Stimulated activated CD8-positive, alpha-beta memory T cell treated with anti-CD3 and anti-CD28 coated beads, Interleukin-2, amount 100 ng/mL, for 48 hours (primary cell): ENCODE measurements around the gene RABEPK.
"Not testable (repeated sequence)": the region's sequence is repeated elsewhere in the genome, so short reads cannot be mapped to it uniquely, and the experiment has no call there.

Experiments used
- DNase-seq, 2 donors: peaks; one replicate each; pipeline ENCODE4 v3.0.0-alpha.2; 2020; ENCODE audit warnings: low read depth in 2 of 2

The RABEPK gene

DNA sequence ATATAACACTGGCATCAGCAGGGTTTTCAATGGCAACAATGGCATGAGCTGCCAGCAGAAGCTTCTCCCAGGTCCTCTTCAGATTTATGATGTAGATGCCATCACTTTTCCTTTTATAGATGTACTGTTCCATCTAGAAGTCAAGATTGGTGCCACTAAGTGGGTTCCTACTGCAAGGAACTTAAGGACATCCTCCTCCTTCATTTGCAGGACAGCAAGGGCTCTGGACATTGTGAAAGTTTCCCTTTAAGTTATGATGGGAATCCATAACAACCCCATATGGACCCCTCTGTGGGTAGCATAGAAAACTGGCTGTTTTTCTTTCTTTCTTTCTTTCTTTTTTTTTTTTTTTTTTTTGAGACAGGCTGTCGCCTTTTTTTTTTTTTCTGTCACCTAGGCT is 4.8 kb upstream of the RABEPK start:
- DNase-seq, result not testable (repeated sequence)

- no peak for DNase-seq
Measured at GRCh38 chr9:125202846-125203618, 2.7 kb downstream of the RABEPK start.

DNA sequence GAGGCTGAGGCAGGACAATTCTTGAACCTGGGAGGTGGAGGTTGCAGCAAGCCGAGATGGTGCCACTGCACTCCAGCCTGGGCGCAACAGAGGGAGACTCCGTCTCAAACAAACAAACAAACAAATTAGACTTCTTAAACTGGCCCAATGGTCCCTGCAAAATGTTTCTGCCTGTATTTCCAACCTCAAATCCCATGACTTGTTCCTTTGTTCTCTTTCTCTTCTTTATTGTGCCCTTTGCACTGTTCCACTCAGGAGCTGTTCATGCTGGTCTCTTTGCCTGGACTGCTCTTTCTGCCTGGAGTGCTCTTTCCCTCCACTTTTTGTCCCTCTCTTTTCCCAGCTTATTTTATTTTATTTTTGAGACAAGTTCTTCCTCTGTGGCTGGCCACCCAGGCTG is 4.1 kb downstream of the RABEPK start:
- DNase-seq, result no peak

DNA sequence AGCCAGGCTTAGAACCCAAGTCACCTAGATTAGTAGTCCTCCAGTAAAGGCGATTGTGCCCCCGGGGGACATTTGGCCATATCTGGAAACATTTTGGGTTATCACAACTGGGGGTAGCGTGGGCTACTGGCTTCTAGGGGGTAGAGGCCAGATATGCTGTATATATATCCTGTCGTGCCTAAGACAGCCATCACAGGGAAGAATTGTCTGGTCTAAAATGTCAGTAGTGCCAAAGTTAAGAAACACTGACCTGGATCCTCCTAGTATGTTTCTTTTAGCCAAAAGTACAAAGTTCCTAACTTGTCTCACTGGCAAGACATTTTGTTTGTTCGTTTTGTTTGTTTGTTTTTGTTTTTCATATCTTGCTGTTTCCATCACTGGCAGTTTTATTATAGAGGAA is 13.8 kb downstream of the RABEPK start:
- DNase-seq, result no peak

DNA sequence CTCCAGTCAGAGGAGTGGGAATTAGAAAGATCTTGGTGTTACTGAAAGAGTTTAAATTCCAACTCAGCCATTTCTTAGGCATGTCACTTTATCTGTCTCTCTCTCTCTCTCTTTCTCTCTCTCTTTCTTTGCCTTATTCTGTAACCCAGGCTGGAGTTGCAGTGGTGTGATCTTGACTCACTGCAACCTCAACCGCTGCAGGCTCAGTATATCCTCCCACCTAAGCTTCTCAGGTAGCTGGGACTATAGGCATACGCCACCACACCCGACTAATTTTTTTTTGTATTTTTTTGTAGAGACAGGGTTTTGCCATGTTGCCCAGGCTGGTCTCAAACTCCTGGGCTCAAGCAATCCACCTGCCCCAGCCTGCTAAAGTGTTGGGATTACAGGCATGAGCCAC is 18.3 kb downstream of the RABEPK start:
- no peak for DNase-seq

GRCh38 chr9:125224858-125225257 is 24.5 kb downstream of the RABEPK start:
- not testable (repeated sequence) for DNase-seq

GRCh38 chr9:125227761-125228160 is 27.4 kb downstream of the RABEPK start:
- DNase-seq, result no peak

GRCh38 chr9:125233678-125234077 is 33.3 kb downstream of the RABEPK start:
- no peak for DNase-seq

DNA sequence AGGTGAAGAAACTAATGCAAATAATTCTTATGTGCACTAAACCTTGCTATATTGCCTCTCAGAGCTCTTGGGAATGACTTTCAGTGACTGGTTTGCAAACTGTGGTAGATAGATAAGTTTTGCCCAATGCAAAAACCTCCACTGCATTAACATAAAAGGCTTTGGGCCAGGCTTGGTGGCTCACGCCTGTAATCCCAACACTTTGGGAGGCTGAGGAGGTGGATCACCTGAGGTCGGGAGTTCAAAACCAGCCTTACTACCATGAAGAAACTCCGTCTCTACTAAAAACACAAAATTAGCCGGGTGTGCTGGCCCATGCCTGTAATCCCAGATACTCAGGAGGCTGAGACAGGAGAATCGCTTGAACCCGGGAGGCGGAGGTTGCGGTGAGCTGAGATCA is 33.8 kb downstream of the RABEPK start:
- not testable (repeated sequence) for DNase-seq

GRCh38 chr9:125235804-125236519 is 35.6 kb downstream of the RABEPK start:
- DNase-seq, result no peak

DNA sequence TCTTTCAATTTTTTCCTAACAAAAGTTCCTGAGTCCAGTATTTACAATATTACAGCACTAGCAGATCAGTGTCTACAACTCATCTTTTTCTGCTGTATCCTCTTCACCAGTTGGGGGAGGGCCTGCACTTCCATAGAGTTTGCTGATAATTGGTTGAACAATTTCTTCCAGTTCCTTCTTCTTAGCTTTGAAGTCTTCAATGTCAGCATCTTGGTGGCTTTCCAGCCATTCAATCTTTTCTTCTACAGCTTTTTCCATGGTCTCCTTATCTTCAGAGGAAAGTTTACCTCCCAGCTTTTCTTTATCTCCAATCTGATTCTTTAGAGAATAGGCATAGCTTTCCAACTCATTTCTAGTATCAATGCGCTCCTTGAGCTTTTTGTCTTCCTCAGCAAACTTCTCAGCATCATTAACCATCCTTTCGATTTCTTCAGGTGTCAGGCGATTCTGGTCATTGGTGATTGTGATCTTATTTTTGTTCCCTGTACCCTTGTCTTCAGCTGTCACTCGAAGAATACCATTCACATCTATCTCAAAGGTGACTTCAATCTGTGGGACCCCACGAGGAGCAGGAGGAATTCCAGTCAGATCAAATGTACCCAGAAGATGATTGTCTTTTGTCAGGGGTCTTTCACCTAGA is 36.3 kb downstream of the RABEPK start:
- DNase-seq, result not testable (repeated sequence)

GRCh38 chr9:125238127-125238914 is 38.0 kb downstream of the RABEPK start:
- no peak for DNase-seq

GRCh38 chr9:125238915-125239446 is 38.6 kb downstream of the RABEPK start:
- DNase-seq, result no peak

DNA sequence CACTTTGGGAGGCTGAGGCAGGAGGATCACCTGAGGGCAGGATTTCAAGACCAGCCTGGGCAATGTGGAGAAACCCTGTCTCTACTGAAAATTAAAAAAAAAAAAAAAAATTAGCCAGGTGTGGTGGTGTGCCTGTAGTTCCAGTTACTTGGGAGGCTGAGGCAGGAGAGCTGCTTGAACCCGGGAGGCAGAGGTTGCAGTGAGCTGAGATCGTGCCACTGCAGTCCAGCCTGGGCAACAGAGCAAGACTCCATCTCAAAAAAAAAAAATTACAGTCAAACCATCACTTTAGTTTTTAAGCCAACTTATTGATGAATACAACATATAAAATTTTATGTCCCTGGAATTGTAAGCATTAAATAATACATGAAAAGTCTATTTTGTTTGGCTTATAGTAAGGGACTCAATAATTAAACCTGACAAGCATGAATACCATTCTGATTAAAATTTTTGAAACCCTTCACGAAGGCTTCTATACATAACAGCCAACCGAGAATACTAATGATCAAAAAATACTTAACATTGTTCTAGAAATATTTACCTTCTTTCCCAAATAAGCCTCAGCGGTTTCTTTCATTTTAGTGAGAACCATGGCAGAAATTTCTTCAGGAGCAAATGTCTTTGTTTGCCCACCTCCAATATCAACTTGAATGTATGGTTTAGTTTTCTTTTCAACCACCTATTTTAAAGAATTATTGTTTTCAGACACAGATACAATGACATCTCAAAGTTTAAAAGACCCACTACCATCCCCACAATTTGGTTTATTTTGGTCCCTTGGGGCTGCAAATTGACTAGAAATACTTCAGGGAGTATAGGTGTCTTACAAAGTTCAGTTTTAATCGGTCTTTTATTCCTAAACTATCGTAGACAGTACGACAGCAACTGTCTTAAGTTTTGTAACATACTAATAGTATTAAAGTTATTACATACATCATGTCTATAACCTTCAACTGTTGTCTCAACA is 39.6 kb downstream of the RABEPK start:
- DNase-seq, result no peak

- peak; percentile 7 to 22 for DNase-seq
Measured at GRCh38 chr9:125240649-125240999, 40.3 kb downstream of the RABEPK start.

DNA sequence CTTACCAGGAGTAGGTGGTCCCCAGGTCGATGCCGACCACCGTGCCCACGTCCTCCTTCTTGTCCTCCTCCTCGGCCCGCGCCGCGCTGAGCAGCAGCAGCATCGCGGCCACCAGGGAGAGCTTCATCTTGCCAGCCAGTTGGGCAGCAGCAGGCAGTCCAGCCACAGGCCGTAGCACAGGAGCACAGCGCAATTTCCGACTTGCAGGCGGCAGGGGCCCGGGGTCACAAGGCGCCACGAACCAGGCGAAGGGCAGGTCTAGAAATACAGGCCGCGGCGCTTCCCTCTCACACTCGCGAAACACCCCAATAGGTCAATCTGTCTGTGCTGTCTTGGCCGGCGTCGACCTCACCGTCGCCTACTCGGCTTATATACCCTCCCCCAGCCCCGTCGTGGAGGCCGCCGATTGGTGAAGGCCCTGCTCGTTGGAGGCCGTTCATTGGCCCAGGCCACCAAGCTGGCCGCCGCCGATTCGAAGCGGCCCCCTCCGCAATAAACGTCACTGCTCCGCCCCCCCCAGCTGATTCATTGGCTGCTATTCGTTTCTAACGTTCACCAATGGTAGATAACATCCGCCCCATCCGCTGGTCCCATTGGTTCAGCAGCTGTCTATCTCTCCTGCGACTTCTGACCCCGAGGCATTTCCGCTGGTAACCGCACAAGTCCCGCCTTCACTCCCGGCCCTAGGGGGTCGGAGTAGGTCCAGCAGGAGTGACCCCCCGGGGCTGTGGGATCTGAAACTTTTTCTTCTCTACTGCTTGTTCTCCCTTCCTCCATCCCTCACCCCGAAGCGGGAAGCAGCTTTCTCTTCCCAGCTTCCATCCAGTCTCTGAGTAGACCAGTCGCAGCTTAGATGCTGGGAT is 40.9 kb downstream of the RABEPK start, which contains the start of gene HSPA5:
HSPA5 (minus strand) TSS at position 344 of the 863 bp plus-strand sequence; CDS start at position 127, 217 bp downstream.
- peak; percentile 98 to 99 for DNase-seq

DNA sequence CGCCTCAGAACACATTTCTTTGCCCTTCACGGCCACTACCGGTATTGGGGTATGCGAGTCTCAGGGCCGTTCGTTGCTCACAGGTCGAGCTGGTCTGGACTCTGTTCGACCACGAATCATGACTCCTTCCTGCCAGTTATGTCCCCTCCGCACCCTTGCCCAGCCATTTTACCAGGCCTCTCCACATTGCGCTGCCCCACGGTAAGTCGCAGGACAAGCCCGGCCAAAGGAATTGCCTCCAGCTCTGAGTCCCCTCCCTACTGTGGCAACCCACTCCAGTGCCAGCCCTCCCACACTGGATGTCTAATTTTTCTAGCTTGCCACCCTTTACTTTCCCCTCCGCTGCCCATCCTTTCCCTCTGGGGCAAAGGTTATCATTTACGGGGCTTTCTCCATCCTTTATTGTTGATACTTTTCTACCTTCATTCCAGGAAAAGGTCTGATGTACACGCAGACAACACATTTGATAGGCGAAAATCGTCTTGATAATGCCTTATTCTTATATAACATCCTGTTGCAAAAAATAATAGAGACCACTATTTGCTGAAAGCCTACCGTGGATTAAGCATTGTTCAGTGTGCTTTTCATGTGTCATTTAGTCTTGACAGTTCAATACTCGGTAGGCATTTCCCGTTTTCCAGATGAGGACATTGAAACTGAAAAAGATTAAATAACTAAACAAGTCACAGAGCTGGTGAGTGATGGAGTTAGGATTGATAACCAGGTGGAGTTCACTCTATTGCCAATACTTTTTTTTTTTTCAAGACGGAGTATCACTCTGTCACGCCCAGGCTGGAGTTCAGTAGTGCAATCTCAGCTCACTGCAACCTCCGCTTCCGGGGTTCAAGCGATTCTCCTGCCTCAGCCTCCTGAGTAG is 41.8 kb downstream of the RABEPK start:
- DNase-seq, result no peak

DNA sequence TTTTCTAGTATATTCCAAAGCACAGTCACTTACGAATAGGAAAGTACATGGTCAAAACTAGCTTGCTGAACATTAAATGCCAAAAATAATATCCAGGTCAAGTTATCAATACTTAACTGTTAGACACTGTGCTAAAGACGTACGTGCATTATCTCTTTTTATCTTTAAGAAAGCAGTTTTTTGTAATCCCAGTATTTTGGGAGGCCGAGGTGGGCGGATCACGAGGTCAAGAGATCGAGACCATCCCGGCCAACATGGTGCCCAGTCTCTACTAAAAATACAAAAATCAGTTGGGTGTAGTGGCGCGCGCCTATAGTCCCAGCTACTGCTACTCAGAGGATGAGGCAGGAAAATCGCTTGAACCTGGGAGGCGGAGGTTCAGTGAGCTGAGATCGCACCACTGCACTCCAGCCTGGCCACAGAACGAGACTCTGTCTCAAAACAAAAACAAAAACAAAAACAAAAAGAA is 43.5 kb downstream of the RABEPK start:
- no peak for DNase-seq
